Placental epithelial cell (primary cell): ENCODE measurements around the gene TRIM37. TPM values are rescaled to one million over a fixed set of nuclear protein-coding genes. Genes with fewer than 3 reads are reported as not detected.

Experiments used
- small RNA-seq: library from RNA; depleted of rRNA; stranded (forward); fragments of <200 nt; gene quantifications from one replicate; pipeline ENCODE3, GENCODE V24; 2012
- total RNA-seq: library from RNA; depleted of rRNA; stranded (reverse); fragments of >200 nt; gene quantifications from 2 replicates; pipeline ENCODE4 v1.2.3, GENCODE V29; 2012

Gene TRIM37, protein sequence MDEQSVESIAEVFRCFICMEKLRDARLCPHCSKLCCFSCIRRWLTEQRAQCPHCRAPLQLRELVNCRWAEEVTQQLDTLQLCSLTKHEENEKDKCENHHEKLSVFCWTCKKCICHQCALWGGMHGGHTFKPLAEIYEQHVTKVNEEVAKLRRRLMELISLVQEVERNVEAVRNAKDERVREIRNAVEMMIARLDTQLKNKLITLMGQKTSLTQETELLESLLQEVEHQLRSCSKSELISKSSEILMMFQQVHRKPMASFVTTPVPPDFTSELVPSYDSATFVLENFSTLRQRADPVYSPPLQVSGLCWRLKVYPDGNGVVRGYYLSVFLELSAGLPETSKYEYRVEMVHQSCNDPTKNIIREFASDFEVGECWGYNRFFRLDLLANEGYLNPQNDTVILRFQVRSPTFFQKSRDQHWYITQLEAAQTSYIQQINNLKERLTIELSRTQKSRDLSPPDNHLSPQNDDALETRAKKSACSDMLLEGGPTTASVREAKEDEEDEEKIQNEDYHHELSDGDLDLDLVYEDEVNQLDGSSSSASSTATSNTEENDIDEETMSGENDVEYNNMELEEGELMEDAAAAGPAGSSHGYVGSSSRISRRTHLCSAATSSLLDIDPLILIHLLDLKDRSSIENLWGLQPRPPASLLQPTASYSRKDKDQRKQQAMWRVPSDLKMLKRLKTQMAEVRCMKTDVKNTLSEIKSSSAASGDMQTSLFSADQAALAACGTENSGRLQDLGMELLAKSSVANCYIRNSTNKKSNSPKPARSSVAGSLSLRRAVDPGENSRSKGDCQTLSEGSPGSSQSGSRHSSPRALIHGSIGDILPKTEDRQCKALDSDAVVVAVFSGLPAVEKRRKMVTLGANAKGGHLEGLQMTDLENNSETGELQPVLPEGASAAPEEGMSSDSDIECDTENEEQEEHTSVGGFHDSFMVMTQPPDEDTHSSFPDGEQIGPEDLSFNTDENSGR
- 16.5 and 20.8 TPM in 2 replicates for total RNA-seq

DNA sequence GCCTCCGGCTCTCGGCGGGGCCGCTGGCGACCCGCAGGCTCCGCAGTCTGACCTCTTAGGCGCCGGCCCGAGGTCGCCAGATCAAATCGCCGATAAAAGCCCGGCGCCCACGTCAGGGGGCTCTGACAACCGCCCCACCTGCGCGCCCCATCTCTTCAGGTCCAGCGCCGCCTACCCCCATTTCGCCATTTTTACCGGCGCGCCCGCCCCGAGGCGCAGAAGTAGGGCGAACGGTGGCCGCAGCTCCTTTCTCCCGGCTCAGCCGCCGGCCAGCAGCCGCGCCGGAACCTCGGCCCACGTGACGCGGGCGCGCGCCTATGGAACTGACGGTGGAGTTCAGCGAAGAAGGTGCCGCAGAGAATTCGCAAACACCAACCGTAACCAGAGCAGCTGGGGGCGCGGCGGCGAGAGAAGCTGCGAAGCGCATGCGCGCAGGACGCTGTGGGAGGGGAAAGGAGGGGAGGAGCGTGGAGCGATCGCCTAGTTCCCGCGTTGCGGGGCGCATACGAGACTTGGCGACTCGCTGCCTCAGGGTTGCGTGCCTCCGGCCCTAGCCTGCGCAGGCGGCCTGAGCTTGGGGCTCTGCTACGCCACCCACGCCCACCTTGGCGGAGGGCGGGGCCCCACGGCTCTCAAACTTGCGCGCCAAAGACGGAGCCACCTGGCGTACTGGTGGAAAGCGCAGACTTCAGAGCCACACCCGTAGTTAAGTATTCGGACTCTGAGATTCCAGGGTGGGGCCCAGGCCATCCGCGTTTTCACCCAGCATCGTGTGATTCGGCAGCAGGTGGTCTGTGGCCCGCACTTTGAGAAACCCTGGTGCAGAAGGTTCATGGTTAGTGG lies at the start of gene TRIM37:
TRIM37 (minus strand) TSS at position 418 of the 843 bp plus-strand sequence. CDS start 419 bp downstream, outside the sequence.

DNA sequence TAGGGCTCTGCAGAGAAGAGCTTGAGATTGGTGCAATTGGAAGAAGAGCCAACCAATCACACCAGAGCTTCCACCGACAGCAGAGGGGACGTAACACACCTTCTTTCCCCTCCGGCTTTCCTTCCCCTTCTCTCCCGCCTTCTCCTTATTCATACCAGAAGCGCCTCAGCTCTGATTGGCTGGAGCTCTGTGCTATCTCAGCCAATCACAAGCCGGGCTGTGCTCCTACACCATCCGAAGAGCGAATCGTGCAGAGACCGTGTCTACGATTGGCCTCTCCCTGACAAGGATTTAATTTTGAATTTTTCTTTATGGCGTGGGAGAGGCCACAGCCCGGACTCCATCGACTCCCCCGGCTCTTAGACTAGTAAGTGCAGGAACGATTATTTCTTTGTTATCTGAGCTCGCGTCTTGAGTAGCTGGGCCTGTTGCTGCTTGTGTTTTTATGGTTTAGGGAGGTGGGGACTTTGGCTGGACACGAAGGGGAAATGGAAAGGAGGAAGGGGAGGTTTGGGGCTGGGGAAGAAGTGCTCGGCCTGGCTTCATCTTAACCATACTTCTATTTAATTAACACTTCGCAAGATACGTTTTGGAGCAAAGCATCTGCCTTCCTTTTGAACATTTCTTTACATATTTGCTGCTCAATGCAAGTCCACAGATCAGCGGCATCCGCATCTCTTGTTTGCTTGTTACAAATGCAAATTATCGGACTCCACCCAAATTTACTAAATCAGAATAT lies 48.9 kb upstream of the TRIM37 start, which contains the start of gene PRR11:
PRR11 (plus strand) TSS at position 308 of the 739 bp plus-strand sequence. CDS start 14,007 bp downstream, outside the sequence.

DNA sequence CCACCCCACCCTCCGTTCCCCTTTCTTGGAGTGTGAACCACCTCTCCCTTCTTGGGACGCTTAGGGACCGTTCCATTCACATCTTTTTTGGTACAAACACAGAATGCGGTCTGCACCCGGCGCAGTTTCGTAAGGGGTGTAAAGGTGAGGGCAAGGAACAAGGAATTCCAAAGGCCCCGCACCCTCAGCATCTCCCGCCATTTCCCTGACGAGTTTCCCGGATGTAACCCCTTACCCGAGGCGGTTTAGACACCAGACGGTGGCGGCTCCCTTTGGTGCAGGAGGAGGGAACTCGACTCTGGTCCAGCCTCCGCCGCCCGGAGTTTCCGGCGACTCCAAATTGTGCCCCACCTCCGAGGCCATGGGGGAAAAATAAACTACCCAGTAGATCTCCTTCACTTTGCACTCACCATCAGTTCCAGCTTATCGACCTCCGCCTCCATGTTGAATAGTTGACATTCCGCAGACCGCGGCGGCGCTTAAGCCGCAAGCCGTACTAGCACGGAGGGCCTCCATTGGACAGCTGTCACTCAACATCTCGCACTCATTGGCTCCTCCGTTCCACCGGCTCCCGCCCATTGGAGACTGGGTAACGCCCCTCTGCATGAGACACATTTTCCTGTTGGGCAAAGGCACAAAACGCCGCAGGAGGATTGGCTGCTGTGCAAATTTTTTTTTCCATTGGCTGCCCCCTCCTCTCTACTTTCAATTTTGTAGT lies 48.2 kb upstream of the TRIM37 start, which contains the start of gene SKA2:
SKA2 (minus strand) TSS at position 466 of the 718 bp plus-strand sequence; CDS start at position 443, 23 bp downstream.

Small RNA genes lying within 50 kb of the gene (small RNA-seq; reads per million reads assigned to genes)
- gene MIR301A (406 reads per million, percentile 99 among the genes with 10 or more reads in this experiment), gene MIR454 (98.9 reads per million, percentile 98 among the genes with 10 or more reads in this experiment), gene RN7SL716P (not detected), gene RNU2-58P (15.5 reads per million, percentile 96 among the genes with 10 or more reads in this experiment)

Other genes with a start within 250 kb of the TRIM37 start
- gene SKA2, start 48.3 kb upstream of the TRIM37 start, total RNA-seq: 28.3 and 63.2 TPM in 2 replicates
- 3.1 and 13.0 TPM in 2 replicates for gene PRR11, start 48.9 kb upstream of the TRIM37 start, total RNA-seq
- gene SMG8, start 103.2 kb upstream of the TRIM37 start, total RNA-seq: 17.3 and 18.7 TPM in 2 replicates
- 0.22 TPM in 1 of 2 replicates, not detected in the other for gene GDPD1, start 113.6 kb upstream of the TRIM37 start, total RNA-seq
- gene YPEL2, start 224.8 kb upstream of the TRIM37 start, total RNA-seq: 13.6 and 14.5 TPM in 2 replicates